Stomach (tissue), 9 donors: Measurements from ENCODE around the gene RAB13. TPM values are rescaled to one million over a fixed set of nuclear protein-coding genes. Genes with fewer than 3 reads are reported as not detected.

Experiments
- DNase-seq, 2 donors: peaks; one replicate each; pipeline versions ENCODE4 v3.0.0 to v3.0.0-alpha.2; 2013 to 2019
- H3K27ac ChIP-seq, 5 donors: fragments of 200-600 bp in 4 of 5; sonication (generic) in 4 of 5; one replicate each; pipeline ENCODE4 v1.5.1; 2013 to 2019; ENCODE audit warnings: mild to moderate bottlenecking in 1 of 5, moderate library complexity in 1 of 5
- H3K27me3 ChIP-seq, 3 donors: fragments of 200-600 bp; sonication (generic); one replicate each; pipeline ENCODE4 v1.5.1; 2017 to 2019; ENCODE audit warnings: mixed run types in 1 of 3
- H3K36me3 ChIP-seq, 4 donors: fragments of 200-600 bp; sonication (generic); 1 replicate in 3 of 4; 2 replicates in 1 of 4; pipeline ENCODE4 v1.5.1; 2016 to 2019
- H3K4me1 ChIP-seq, 4 donors: fragments of 200-600 bp; sonication (generic); one replicate each; pipeline ENCODE4 v1.5.1; 2016 to 2019
- H3K4me3 ChIP-seq, 4 donors: fragments of 200-600 bp; sonication (generic) in 3 of 4; one replicate each; pipeline ENCODE4 v1.5.1; 2016 to 2019; ENCODE audit warnings: mild to moderate bottlenecking in 1 of 4
- H3K9me3 ChIP-seq, 4 donors: fragments of 200-600 bp; sonication (generic); one replicate each; pipeline ENCODE4 v1.5.1; 2016 to 2019
- EP300 ChIP-seq: sonication (generic); formaldehyde crosslinking; IDR thresholded peaks from one replicate; pipeline ENCODE4 v1.6.1; 2017; ENCODE audit warnings: antibody characterized with exemption
- POLR2A ChIP-seq, 4 donors: fragments of 450-650 bp; IDR thresholded peaks; one replicate each; pipeline ENCODE4 v1.6.1; 2016; ENCODE audit warnings: antibody characterized with exemption in 4 of 4, control low read depth in 2 of 4, mild to moderate bottlenecking in 1 of 4, moderate library complexity in 1 of 4
- POLR2AphosphoS5 ChIP-seq, 3 donors: sonication (generic); formaldehyde crosslinking; IDR thresholded peaks; one replicate each; pipeline ENCODE4 v1.6.1; 2016; ENCODE audit warnings: antibody characterized with exemption in 3 of 3
- WGBS, 5 donors: extraction: QIAGEN DNeasy Blood & Tissue Kit in 3 of 5; methylation state at CpG; one replicate each; pipeline versions ENCODE4 v1.1.5 to v1.1.7; 2013 to 2018; 5-methylcytosine and 5-hydroxymethylcytosine counted together
- intact Hi-C: fragments of 100-400 bp; cut with DNase I; formaldehyde crosslinking; loops from one replicate; pipeline ENCODE4 v1.15.1; 2023; ENCODE audit warnings: low total_unique reads
- polyA plus RNA-seq, 3 donors: library from polyadenylated mRNA; stranded (reverse); fragments of 200-250 nt; gene quantifications; one replicate each; pipeline ENCODE4 v1.2.3, GENCODE V29; 2013
- total RNA-seq, 5 donors: library from RNA; depleted of rRNA; stranded (reverse); fragments of >200 nt; gene quantifications; one replicate each; pipeline versions ENCODE4 v1.1.0 to v1.2.3, GENCODE V29; 2014 to 2016
- TF ChIP-seq, protein P1 (sequence below), 7 experiments: fragments of 450-650 bp in 4 of 7; fragments of 200-600 bp in 3 of 7; sonication (generic) in 3 of 7; IDR thresholded peaks; one replicate each; pipeline ENCODE4 v1.5.1; 2016 to 2019; ENCODE audit warnings: antibody characterized with exemption in 7 of 7, control low read depth in 2 of 7, mild to moderate bottlenecking in 1 of 7
- donor health status: healthy with polysubstance abuse.
- donor health status: Bipolar disorder and iron deficiency.
- donor health status: healthy.

The RAB13 gene
- total and polyA plus RNA-seq, 8 donors: 35.5 to 730 (median 73.3) TPM

- intact Hi-C loops: loop anchor here (10.0 kb wide), 1 partner anchor 149 kb away; no protein-coding TSS in a partner anchor
- Histone ChIP-seq H3K27ac (peak overlapping the region in 4 of 5 donors; percentile 91 to 100 (median 99)), H3K9me3 (no peaks in the 10 kb centered on the region), H3K4me3 (peak overlapping the region; percentile 84 to 99 (median 94)), H3K4me1 (peaks cover 9 to 38% (median 27%) of the 10 kb centered on the region in 4 donors), H3K36me3 (peaks cover 31 to 71% (median 69%) of the 10 kb centered on the region in 4 donors), H3K27me3 (no peaks in the 10 kb centered on the region)
- no peak for DNase-seq
- WGBS, 5 donors: 83 to 87% (median 86%) methylated on average over 3 to 15 of the region's 15 CpGs
- TF ChIP-seq EP300 (no peak), POLR2AphosphoS5 (IDR thresholded peaks at IDR 0.05) (no peak), POLR2A (IDR thresholded peaks at IDR 0.05) (no peak)
- TF ChIP-seq, protein P1, sequence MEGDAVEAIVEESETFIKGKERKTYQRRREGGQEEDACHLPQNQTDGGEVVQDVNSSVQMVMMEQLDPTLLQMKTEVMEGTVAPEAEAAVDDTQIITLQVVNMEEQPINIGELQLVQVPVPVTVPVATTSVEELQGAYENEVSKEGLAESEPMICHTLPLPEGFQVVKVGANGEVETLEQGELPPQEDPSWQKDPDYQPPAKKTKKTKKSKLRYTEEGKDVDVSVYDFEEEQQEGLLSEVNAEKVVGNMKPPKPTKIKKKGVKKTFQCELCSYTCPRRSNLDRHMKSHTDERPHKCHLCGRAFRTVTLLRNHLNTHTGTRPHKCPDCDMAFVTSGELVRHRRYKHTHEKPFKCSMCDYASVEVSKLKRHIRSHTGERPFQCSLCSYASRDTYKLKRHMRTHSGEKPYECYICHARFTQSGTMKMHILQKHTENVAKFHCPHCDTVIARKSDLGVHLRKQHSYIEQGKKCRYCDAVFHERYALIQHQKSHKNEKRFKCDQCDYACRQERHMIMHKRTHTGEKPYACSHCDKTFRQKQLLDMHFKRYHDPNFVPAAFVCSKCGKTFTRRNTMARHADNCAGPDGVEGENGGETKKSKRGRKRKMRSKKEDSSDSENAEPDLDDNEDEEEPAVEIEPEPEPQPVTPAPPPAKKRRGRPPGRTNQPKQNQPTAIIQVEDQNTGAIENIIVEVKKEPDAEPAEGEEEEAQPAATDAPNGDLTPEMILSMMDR (IDR thresholded peaks at IDR 0.05): no peak
Measured at GRCh38 chr1:153944005-153944826, 41.9 kb downstream of the RAB13 start.

- TF ChIP-seq, protein P1 (IDR thresholded peaks at IDR 0.05): no peak
- TF ChIP-seq POLR2A (IDR thresholded peaks at IDR 0.05) (no peak), POLR2AphosphoS5 (IDR thresholded peaks at IDR 0.05) (no peak), EP300 (no peak)
- 86 to 97% (median 89%) methylated on average over 9 to 11 of the region's 11 CpGs for WGBS, 5 donors
- intact Hi-C loops: loop anchor here (10.0 kb wide), 1 partner anchor 148 kb away; no protein-coding TSS in a partner anchor
Measured at GRCh38 chr1:153942766-153943549, 43.2 kb downstream of the RAB13 start.

DNA sequence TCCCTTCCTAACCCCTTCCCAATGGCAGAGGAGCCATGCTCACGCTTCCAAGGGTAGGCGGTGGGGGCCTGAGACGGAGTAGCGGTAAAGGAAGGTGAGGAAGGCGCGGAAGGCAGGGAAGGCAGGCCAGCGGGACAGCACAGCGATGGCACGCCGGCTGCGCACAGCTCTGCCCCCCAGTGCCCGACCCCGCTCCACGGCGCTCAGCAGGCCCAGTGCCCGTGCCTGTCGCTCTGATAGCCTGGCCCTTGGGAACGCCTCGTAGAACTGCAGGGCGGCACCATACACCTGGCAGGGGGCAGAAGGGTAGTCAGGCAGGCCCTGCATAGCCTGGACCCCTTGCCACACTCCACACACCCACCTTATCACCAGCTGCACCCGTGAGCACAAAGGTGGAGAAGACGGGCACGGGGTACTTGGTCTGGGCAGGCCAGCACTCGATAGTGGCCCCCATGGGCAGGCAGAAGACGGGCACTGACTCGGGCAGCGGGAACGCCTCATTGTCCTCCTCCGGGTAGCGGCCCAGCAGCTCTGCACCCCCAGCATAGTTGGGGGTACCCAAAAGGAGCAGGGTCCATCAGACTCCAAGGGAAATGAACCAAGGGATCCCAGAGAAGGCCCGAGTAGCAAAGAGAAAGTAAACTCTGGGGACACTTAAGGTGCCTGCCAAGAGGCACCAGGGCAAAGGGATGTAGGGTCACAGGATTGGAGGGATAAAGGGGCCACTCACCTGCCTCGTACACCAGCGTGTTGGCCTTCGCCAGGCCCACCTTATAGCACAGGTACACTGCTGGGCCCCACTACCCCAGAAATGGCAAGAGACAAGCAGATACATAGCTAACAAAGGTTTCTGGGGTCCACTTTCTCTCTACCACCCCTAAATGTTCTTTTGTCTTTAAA lies 44.1 kb downstream of the RAB13 start:
- H3K27me3 ChIP-seq: no peaks in the 10 kb centered on the region
- peaks cover 36 to 70% (median 68%) of the 10 kb centered on the region in 4 donors for H3K36me3 ChIP-seq
- H3K27ac ChIP-seq: no peak overlapping the region
- DNase-seq: no peak
- no peaks in the 10 kb centered on the region for H3K9me3 ChIP-seq
- WGBS, 5 donors: 93 to 95% (median 95%) methylated on average over 26 to 34 of the region's 34 CpGs
- TF ChIP-seq, protein P1 (IDR thresholded peaks at IDR 0.05): no peak
- TF ChIP-seq POLR2AphosphoS5 (IDR thresholded peaks at IDR 0.05) (no peak), EP300 (no peak), POLR2A (IDR thresholded peaks at IDR 0.05) (no peak)
- peaks cover 9 to 36% (median 25%) of the 10 kb centered on the region in 4 donors for H3K4me1 ChIP-seq
- intact Hi-C loops: loop anchor here (10.0 kb wide), 1 partner anchor 147 kb away; no protein-coding TSS in a partner anchor
- no peak overlapping the region for H3K4me3 ChIP-seq

More at GRCh38 chr1:153942766-153943549, 43.2 kb downstream of the RAB13 start:
- no peak overlapping the region for H3K4me3 ChIP-seq
- no peaks in the 10 kb centered on the region for H3K27me3 ChIP-seq
- H3K36me3 ChIP-seq: peaks cover 32 to 70% (median 68%) of the 10 kb centered on the region in 4 donors
- H3K9me3 ChIP-seq: no peaks in the 10 kb centered on the region
- peaks cover 9 to 38% (median 27%) of the 10 kb centered on the region in 4 donors for H3K4me1 ChIP-seq
- no peak overlapping the region for H3K27ac ChIP-seq
- no peak for DNase-seq
